Ishikawa (cell line): ENCODE data around the gene DDAH1.
A peak's percentile ranks its signal among the peaks of the same experiment; 100 is the strongest.

ENCODE experiments used
- CEBPB ChIP-seq: IDR thresholded peaks from 2 replicates; pipeline ENCODE4 v1.6.1; 2012
- CREB1 ChIP-seq: IDR thresholded peaks from 2 replicates; pipeline ENCODE4 v1.6.1; 2012; ENCODE audit warnings: low read depth
- EGR1 ChIP-seq: IDR thresholded peaks from 2 replicates; pipeline ENCODE4 v1.6.1; 2012
- EP300 ChIP-seq: IDR thresholded peaks from 2 replicates; pipeline ENCODE4 v1.6.1; 2012; ENCODE audit warnings: borderline replicate concordance
- FOXM1 ChIP-seq: IDR thresholded peaks from 2 replicates; pipeline ENCODE4 v1.6.1; 2012; ENCODE audit warnings: low read depth, borderline replicate concordance
- NFIC ChIP-seq: IDR thresholded peaks from 2 replicates; pipeline ENCODE4 v1.6.1; 2012
- RAD21 ChIP-seq: IDR thresholded peaks from 2 replicates; pipeline ENCODE4 v1.6.1; 2012; ENCODE audit warnings: low read depth
- TCF12 ChIP-seq: IDR thresholded peaks from 2 replicates; pipeline ENCODE4 v1.6.1; 2012; ENCODE audit warnings: low read depth
- TEAD4 ChIP-seq: IDR thresholded peaks from 2 replicates; pipeline ENCODE4 v1.6.1; 2012
- YY1 ChIP-seq: IDR thresholded peaks from 2 replicates; pipeline ENCODE4 v1.6.1; 2012; ENCODE audit warnings: low read depth
- TF ChIP-seq, protein P1 (sequence below): IDR thresholded peaks from 2 replicates; pipeline ENCODE4 v1.6.1; 2012
- TF ChIP-seq, protein P2 (sequence below): IDR thresholded peaks from 2 replicates; pipeline ENCODE4 v1.6.1; 2012; ENCODE audit warnings: low read depth, mild to moderate bottlenecking
- TF ChIP-seq, protein P3 (sequence below): IDR thresholded peaks from 2 replicates; pipeline ENCODE4 v1.6.1; 2012

DNA sequence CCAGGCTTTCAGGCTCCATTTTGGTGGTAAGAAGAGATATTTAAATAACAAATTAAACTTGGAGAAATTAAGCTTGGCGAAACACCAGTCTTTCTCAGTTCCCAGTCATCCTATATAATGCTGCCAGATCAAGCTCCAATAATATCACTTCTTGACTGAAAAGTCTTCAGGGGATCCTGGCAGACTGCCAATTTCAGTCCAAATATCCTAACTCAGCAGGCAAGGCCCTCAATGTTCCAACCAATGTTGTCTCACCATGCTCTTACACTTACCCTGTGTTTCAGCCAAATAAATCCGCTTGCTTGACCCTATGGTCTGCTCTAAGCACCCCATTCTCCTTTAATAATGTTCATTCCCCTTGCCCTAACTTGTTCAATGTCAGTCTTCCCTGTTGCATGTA is 148.6 kb downstream of the DDAH1 start:
- TF ChIP-seq, protein P1, sequence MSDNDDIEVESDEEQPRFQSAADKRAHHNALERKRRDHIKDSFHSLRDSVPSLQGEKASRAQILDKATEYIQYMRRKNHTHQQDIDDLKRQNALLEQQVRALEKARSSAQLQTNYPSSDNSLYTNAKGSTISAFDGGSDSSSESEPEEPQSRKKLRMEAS = no peak
- TF ChIP-seq CEBPB = no peak
- TF ChIP-seq, protein P2, sequence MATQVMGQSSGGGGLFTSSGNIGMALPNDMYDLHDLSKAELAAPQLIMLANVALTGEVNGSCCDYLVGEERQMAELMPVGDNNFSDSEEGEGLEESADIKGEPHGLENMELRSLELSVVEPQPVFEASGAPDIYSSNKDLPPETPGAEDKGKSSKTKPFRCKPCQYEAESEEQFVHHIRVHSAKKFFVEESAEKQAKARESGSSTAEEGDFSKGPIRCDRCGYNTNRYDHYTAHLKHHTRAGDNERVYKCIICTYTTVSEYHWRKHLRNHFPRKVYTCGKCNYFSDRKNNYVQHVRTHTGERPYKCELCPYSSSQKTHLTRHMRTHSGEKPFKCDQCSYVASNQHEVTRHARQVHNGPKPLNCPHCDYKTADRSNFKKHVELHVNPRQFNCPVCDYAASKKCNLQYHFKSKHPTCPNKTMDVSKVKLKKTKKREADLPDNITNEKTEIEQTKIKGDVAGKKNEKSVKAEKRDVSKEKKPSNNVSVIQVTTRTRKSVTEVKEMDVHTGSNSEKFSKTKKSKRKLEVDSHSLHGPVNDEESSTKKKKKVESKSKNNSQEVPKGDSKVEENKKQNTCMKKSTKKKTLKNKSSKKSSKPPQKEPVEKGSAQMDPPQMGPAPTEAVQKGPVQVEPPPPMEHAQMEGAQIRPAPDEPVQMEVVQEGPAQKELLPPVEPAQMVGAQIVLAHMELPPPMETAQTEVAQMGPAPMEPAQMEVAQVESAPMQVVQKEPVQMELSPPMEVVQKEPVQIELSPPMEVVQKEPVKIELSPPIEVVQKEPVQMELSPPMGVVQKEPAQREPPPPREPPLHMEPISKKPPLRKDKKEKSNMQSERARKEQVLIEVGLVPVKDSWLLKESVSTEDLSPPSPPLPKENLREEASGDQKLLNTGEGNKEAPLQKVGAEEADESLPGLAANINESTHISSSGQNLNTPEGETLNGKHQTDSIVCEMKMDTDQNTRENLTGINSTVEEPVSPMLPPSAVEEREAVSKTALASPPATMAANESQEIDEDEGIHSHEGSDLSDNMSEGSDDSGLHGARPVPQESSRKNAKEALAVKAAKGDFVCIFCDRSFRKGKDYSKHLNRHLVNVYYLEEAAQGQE = no peak
- TF ChIP-seq NFIC = peak; percentile 43; the same call in 1 of the 2 replicates
- TF ChIP-seq TCF12 = no peak
- TF ChIP-seq YY1 = no peak
- no peak for TF ChIP-seq EP300
- no peak for TF ChIP-seq FOXM1
- TF ChIP-seq RAD21 = no peak
- no peak for TF ChIP-seq CREB1
- TF ChIP-seq, protein P3, sequence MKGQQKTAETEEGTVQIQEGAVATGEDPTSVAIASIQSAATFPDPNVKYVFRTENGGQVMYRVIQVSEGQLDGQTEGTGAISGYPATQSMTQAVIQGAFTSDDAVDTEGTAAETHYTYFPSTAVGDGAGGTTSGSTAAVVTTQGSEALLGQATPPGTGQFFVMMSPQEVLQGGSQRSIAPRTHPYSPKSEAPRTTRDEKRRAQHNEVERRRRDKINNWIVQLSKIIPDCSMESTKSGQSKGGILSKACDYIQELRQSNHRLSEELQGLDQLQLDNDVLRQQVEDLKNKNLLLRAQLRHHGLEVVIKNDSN = no peak
- TF ChIP-seq TEAD4 = no peak
- TF ChIP-seq EGR1 = no peak
